IPS-18a (cell line): ENCODE data around the gene MOB1A.
"Not testable (repeated sequence)": the region's sequence is repeated elsewhere in the genome, so short reads cannot be mapped to it uniquely, and the experiment has no call there.

Experiments
- H3K27ac ChIP-seq: one replicate; pipeline ENCODE4 v1.5.1; 2013; ENCODE audit warnings: low read length
- H3K27me3 ChIP-seq: one replicate; pipeline ENCODE4 v1.6.1; 2013; ENCODE audit warnings: mild to moderate bottlenecking, low read length; ENCODE audit not compliant: control insufficient read depth, insufficient read depth
- H3K36me3 ChIP-seq: one replicate; pipeline ENCODE4 v1.6.1; 2013; ENCODE audit warnings: low read depth, low read length; ENCODE audit not compliant: control insufficient read depth
- H3K4me1 ChIP-seq: one replicate; pipeline ENCODE4 v1.6.1; 2013; ENCODE audit warnings: low read depth, low read length; ENCODE audit not compliant: control insufficient read depth
- H3K4me3 ChIP-seq: one replicate; pipeline ENCODE4 v1.5.1; 2013; ENCODE audit warnings: low read length
- H3K9ac ChIP-seq: one replicate; pipeline ENCODE4 v1.6.1; 2013; ENCODE audit warnings: mild to moderate bottlenecking, low read length, moderate library complexity
- H3K9me3 ChIP-seq: one replicate; pipeline ENCODE4 v1.6.1; 2013; ENCODE audit warnings: low read depth, low read length; ENCODE audit not compliant: control insufficient read depth

Gene MOB1A

DNA sequence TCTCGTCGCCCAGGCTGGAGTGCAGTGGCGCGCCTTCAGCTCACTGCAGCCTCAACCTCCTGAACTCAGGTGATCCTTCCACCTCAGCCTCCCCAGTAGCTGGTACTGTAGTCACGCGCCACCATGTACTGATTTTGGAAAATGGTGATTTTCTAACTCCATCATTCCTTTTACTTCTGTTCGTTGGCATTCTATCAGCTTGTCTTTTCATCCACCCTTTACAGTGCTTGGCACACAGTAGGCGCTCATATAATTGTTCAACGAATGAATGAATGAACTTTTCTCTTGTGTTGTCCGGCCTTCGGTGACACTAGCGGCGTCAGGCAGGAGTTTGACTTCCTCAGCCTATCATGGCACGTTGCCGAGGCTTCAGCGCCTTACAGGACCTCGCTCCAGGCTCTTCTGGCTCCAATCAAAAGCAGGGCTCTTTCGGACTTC is 19.4 kb upstream of the MOB1A start:
- Histone ChIP-seq H3K4me3 (peak overlapping the region; percentile 78), H3K27me3 (peaks cover 5% of the 10 kb centered on the region), H3K9ac (peak overlapping the region; percentile 100), H3K27ac (no peak overlapping the region), H3K36me3 (peaks cover 20% of the 10 kb centered on the region), H3K9me3 (no peaks in the 10 kb centered on the region), H3K4me1 (peaks cover 8% of the 10 kb centered on the region)

DNA sequence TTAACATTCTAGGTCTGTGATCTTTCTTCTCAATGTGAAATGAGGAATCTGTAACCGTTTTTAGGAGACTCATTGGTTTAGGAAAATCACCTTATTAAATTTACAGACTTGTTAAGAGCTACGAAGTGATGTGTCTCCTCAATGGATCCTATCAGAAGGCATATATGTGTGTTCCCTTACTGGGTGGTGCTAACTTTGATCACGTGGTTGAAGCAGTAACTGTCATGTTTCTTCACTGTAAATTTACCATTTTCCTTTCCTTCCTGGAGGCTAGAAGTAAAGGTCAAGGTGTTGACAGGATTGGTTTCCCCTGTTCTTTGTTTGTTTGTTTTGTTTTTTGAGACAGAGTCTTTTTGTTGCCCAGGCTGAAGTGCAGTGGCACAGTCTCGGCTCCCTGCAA is 18.4 kb upstream of the MOB1A start:
- H3K4me1 ChIP-seq, result peaks cover 15% of the 10 kb centered on the region
- H3K27ac ChIP-seq, result no peak overlapping the region
- H3K36me3 ChIP-seq, result peaks cover 17% of the 10 kb centered on the region
- no peak overlapping the region for H3K4me3 ChIP-seq
- H3K9ac ChIP-seq, result no peak overlapping the region
- no peaks in the 10 kb centered on the region for H3K9me3 ChIP-seq
- peaks cover 5% of the 10 kb centered on the region for H3K27me3 ChIP-seq

DNA sequence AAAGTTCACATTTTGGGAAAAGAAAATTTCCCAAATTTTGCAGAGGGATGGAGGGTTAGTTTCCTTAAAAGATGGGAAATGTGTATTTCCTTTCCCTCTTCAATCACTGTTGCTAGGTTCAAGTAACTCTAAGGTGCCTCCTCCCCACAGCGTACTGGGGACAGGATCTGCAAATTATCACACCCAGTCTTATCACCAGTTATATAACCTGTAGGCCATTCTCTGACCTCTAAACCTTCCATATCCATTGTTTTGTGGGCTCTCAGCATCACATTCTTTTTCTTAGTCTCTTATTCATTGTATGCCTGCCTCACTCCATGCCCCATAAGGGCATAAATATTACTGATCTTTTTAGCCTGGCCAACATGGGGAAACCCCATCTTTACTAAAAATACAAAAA is 16.1 kb upstream of the MOB1A start:
- Histone ChIP-seq H3K9me3 (no peaks in the 10 kb centered on the region), H3K9ac (no peak overlapping the region), H3K4me3 (no peak overlapping the region), H3K4me1 (peaks cover 14% of the 10 kb centered on the region), H3K36me3 (peaks cover 2% of the 10 kb centered on the region), H3K27me3 (peaks cover 5% of the 10 kb centered on the region), H3K27ac (no peak overlapping the region)

DNA sequence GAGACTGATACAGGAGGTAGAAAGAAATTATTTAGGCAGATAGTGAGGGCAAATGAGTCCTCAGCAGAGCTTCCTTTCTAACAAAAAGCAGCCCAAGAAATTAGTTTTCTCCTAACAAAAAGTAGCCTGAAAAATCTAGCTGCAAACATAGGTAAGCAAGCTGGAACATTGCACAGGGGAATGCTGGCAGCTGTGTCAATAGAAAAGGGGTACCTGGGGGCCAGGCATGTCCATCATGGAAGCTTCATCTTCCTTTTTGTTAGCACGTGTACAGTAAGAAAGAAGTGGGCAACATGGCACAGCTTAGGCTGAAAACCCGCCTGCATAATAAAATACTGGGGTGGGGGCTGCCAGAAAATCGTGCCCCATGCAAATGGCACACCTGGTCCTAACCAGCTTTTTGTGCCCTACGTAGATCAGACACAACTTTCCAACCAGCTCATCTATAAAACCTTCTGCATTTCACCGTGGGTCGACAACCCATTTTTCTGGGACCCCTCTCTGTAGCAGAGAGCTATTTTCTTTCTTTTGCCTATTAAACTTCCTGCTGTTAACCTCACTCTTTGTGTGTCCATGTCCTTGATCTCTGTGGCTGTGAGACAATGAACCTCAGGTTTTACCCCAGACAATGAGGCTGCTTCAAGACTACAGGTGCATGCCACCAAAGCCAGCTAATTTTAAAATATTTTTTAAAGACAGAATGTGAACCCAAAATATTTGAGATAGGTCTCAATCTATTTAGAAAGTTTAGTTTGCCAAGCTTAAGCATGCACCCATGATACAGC is 13.1 kb upstream of the MOB1A start:
- Histone ChIP-seq H3K36me3 (no peaks in the 10 kb centered on the region), H3K9me3 (no peaks in the 10 kb centered on the region), H3K4me3 (no peak overlapping the region), H3K9ac (peak overlapping the region; percentile 18), H3K27me3 (peaks cover under 1% of the 10 kb centered on the region), H3K4me1 (peaks cover 25% of the 10 kb centered on the region), H3K27ac (no peak overlapping the region)

DNA sequence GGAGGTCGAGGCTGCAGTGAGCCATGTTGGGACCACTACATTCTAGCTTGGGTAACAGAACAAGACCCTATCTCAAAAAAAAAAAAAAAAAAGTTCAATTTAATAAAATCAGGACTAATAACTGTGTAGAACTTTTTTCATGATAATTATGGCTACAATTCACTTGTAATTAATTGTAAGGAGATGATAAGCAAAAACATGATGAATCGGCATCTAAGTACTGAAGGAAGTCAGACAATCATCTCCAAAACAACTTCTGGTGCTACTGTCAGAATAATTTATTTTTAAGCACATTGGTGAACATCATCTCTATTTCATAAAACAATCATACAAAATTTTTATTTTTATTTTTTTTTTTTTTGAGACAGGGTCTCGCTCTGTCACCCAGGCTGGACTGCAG is 10.0 kb upstream of the MOB1A start:
- Histone ChIP-seq H3K36me3 (no peaks in the 10 kb centered on the region), H3K4me1 (peaks cover 25% of the 10 kb centered on the region), H3K4me3 (no peak overlapping the region), H3K9ac (no peak overlapping the region), H3K27me3 (no peaks in the 10 kb centered on the region), H3K27ac (no peak overlapping the region), H3K9me3 (no peaks in the 10 kb centered on the region)

DNA sequence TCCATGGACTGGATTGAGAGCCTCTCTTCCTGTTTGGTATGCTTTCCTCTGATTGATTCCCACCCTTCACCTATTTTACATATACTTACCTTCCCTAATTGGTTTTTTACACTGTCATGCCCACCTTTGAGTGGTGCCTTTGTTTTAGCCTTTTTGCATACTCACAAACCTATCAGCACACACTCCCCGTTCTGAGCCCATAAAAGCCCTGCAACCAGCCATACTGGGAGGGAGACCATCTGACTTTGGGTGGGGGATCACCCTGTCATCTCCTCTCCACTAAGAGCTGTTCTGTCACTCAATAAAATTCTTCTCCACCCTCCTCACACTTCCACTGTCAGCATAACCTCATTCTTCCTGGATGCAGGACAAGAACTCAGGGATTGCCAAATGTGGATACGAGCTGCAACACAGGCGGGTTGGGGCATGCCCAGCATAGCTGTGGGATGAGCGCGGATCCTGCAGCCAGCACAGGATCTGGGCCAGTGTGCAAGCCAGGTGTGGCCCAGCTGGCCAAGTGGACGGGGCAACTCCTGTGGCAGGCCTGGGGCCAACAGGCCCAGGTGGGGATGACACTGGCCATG is 9.4 kb upstream of the MOB1A start:
- no peaks in the 10 kb centered on the region for H3K36me3 ChIP-seq
- H3K9ac ChIP-seq, result no peak overlapping the region
- H3K27me3 ChIP-seq, result no peaks in the 10 kb centered on the region
- H3K9me3 ChIP-seq, result no peaks in the 10 kb centered on the region
- no peak overlapping the region for H3K4me3 ChIP-seq
- H3K4me1 ChIP-seq, result peaks cover 25% of the 10 kb centered on the region
- peak overlapping the region; percentile 15 for H3K27ac ChIP-seq

DNA sequence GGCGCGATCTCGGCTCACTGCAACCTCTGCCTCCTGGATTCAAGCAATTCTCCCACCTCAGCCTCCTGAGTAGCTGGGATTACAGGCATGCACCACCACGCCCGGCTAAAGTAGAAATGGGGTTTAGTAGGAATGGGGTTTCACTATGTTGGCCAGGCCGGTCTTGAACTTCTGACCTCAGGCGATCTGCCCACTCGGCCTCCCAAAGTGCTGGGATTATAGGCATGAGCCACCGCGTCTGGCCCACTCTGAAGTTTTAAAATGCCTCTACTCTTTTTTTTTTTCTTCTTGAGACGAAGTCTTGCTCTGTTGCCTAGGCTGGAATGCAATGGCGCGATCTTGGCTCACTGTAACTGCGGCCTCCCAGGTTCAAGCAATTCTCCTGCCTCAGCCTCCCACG is 8.0 kb upstream of the MOB1A start:
- not testable (repeated sequence) for H3K4me3 ChIP-seq, H3K36me3 ChIP-seq, H3K9me3 ChIP-seq, H3K27ac ChIP-seq, H3K9ac ChIP-seq, H3K27me3 ChIP-seq
- H3K4me1 ChIP-seq, result peaks cover 15% of the 10 kb centered on the region

- no peak overlapping the region for H3K9ac ChIP-seq
- no peak overlapping the region for H3K4me3 ChIP-seq
- H3K36me3 ChIP-seq, result no peaks in the 10 kb centered on the region
- peaks cover 12% of the 10 kb centered on the region for H3K4me1 ChIP-seq
- H3K27ac ChIP-seq, result no peak overlapping the region
- no peaks in the 10 kb centered on the region for H3K9me3 ChIP-seq
- no peaks in the 10 kb centered on the region for H3K27me3 ChIP-seq
Measured at GRCh38 chr2:74186038-74186437, 7.4 kb upstream of the MOB1A start.

DNA sequence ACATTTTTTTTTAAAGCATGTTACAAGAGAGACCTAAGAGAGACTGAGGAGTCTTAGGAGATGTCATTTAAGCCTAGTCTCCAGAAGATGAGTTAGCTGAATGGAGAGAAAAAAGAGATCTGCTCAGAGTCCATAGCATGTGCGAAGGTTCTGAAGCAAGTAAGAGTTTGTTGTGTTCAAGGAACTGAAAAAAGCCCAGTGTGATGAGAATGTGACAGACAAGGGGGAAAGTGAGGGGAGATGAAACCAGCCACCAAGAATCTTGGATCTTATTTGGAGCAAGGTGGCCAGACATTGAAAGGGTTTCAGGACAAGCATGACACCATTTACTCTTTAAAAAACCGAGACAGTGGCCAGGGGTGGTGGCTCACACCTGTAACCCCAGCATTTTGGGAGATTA is 5.2 kb upstream of the MOB1A start:
- Histone ChIP-seq H3K4me1 (peaks cover 12% of the 10 kb centered on the region), H3K27me3 (no peaks in the 10 kb centered on the region), H3K4me3 (no peak overlapping the region), H3K36me3 (no peaks in the 10 kb centered on the region), H3K27ac (no peak overlapping the region), H3K9ac (no peak overlapping the region), H3K9me3 (no peaks in the 10 kb centered on the region)

DNA sequence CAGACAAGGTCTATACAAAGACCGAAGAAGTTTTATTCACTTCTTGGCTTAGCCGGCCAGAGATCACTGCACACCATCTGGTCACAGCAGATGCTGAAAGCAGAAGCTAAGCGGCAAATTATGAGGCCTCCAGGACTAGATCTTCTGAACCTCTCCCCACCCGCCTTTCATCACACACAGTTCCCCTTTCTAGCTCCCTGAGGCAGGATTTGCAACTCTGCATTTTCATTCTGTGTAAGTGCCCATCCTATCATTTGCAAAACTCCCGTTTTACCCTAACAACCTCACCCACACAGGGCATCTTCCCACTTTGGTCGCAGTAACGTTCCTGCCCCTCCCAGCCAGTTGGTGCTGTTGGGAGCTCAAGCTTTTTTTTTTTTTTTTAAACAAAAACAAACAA is 3.1 kb upstream of the MOB1A start:
- H3K4me1 ChIP-seq, result no peaks in the 10 kb centered on the region
- H3K27me3 ChIP-seq, result no peaks in the 10 kb centered on the region
- H3K9ac ChIP-seq, result no peak overlapping the region
- no peaks in the 10 kb centered on the region for H3K9me3 ChIP-seq
- no peak overlapping the region for H3K4me3 ChIP-seq
- H3K36me3 ChIP-seq, result no peaks in the 10 kb centered on the region
- no peak overlapping the region for H3K27ac ChIP-seq

DNA sequence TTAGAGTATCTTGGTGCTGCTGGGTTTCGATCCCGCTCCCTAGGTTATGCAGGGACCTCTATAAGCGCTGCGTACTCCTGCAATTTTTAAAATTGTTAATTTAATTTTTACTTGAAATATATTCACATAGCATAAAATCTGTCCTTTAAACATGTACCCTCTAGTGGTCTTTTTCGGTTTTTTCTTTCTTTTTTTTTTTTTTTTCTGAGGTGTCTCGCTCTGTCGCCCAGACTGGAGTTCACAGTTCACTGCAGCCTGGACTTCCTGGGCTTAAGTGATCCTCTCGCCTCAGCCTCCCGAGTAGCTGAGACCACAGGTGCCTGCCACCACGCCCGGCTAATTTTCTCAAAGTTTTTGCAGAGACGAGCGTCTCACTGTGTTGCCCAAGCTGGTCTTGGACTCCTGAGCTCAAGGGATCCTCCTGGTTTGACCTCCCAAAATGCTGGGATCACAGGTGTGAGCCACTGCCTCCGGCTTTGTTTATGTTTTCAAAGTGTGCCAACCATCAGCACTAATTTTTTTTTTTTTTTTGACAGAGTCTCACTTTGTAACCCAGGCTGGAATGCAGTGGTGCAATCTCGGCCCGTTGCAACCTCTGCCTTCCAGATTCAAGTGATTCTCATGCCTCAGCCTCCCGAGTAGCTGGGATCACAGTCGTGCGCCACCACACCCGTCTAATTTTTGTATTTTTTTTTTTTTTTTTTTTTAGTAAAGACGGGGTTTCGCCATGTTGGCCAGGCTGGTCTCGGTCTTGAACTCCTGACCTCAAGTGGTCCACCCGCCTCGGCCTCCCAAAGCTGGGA is 585 bp upstream of the MOB1A start:
- H3K9me3 ChIP-seq, result no peaks in the 10 kb centered on the region
- no peak overlapping the region for H3K27ac ChIP-seq
- peak overlapping the region; percentile 79 for H3K4me3 ChIP-seq
- no peaks in the 10 kb centered on the region for H3K27me3 ChIP-seq
- H3K9ac ChIP-seq, result no peak overlapping the region
- H3K36me3 ChIP-seq, result peaks cover 3% of the 10 kb centered on the region
- no peaks in the 10 kb centered on the region for H3K4me1 ChIP-seq
